Hematopoietic multipotent progenitor cell (in vitro differentiated cells): ENCODE results near the gene SETD2. TPM values are rescaled to one million over a fixed set of nuclear protein-coding genes. Genes with fewer than 3 reads are reported as not detected.
"Not testable (repeated sequence)": the region's sequence is repeated elsewhere in the genome, so short reads cannot be mapped to it uniquely, and the experiment has no call there.

Experiments
- DNase-seq, 3 donors: peaks; one replicate each; pipeline ENCODE4 v3.0.0-alpha.2; 2011 to 2015; ENCODE audit warnings: low read depth in 2 of 3, low spot score in 2 of 3
- total RNA-seq: library from RNA; depleted of rRNA; stranded (reverse); fragments of >200 nt; gene quantifications from one replicate; pipeline ENCODE4 v1.2.3, GENCODE V29; 2012

SETD2 gene
- total RNA-seq, 1 donor, result 24.2 TPM

DNA sequence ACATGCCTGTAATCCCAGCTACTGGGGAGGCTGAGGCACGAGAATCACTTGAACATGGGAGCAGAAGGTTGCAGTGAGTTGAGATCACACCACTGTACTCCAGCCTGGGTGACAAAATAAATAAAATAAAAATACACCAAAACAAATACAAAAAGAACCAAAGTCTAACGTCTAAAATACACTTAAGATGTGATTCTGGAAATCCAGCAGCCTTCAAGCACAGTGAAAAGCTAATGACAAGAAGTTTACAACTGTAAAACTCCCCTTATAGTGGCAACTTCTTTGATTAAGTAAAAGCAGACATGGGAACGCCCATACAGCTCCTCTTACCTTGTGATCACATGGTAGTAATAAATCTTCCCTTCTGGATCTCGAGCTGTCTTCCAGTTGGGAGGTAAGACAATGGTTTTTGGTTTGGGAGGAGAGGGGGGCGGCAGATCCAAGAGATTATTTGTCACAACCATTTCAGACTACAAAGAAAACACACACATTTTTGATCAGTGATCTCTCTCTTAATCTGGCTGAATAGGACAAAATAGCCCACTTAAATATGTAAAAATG lies 121.6 kb downstream of the SETD2 start:
- DNase-seq, result no peak

- no peak for DNase-seq
These were observed 122.8 kb downstream of the SETD2 start for GRCh38 chr3:47041114-47041513.

- not testable (repeated sequence) for DNase-seq
These were observed 126.6 kb downstream of the SETD2 start for GRCh38 chr3:47037302-47037701.

GRCh38 chr3:47036145-47036544 lies 127.8 kb downstream of the SETD2 start:
- DNase-seq, result no peak

- DNase-seq, result no peak
These were observed 128.3 kb downstream of the SETD2 start for GRCh38 chr3:47035645-47036044.

DNA sequence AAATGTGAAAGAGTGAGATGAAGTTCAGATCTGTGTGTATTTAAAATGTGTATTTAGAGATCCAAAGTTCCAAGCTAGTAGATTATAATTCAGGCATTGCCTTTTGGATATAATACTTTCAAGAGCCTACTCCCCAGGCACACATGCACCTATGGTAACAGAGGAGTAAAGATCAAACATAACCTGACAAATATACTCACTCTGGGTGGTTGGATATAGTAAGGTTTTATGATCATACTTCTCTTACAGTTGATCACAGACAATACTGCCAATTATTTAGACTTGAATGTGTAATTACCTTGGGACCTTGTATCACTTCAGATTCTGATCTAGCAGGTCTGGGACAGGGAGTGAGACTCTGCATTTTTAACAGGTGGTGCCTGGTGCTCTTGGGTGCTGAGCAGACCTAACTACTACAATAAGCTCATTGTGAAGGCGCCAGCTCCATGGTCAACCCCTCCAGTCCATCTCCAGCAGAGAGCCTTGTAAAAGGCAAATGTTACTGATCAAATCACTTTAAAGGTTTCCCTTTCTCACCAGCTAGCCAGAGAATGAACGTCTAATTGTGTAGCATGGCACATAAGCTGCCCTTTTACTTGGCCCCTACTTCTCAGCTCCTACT lies 128.9 kb downstream of the SETD2 start:
- DNase-seq, result no peak

DNA sequence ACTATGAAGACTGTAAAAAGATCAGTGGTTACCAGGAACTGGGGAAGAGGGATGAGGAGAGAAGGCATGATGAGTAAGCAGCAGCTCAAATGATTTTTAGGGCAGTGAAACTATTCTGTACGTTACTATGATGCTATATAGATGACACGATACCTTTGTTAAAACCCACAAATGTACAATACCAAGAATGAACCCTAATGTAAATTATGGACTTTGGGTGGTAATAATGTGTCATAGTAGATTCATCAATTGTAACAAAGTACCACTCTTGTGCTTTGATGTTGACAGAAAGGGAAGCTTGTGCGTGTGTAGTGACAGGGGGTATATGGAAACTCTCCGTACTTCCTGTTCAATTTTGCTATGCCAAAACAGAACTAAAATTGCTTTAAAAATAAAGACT lies 132.9 kb downstream of the SETD2 start:
- not testable (repeated sequence) for DNase-seq

DNA sequence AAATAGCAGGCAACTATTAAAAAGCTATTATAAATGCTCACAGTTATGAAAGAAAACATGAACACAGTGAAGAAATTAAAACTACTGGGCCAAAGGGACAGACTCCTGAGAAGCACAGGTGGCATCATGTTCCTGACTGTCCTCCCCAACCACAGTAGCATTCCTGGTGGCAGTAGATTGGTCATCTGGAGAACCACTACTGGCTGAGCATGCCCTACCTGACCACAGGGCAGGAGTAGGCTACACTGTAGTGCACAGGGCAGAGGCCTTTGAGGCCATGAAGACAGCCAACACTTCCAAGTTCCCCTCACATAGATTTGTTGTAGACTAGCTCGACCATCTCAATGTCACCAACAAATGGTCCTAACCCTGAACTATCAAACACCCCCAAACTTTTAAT lies 135.2 kb downstream of the SETD2 start:
- DNase-seq, result no peak

GRCh38 chr3:47028146-47028545 lies 135.8 kb downstream of the SETD2 start:
- no peak for DNase-seq

DNA sequence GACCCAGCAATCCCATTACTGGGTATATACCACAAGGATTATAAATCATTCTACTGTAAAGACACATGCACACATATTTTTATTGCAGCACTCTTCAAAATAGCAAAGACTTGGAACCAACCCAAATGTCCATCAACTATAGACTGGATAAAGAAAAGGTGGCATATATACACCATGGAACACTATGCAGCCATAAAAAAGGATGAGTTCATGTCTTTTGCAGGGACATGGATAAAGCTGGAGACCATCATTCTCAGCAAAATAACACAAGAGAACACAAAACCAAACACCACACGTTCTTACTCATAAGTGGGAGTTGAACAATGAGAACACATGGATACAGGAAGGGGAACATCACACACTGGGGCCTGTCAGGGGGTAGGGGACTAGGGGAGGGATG lies 137.5 kb downstream of the SETD2 start:
- not testable (repeated sequence) for DNase-seq

- no peak for DNase-seq
These were observed 139.0 kb downstream of the SETD2 start for GRCh38 chr3:47024932-47025331.

GRCh38 chr3:47022641-47023071 lies 141.3 kb downstream of the SETD2 start:
- DNase-seq, result no peak

DNA sequence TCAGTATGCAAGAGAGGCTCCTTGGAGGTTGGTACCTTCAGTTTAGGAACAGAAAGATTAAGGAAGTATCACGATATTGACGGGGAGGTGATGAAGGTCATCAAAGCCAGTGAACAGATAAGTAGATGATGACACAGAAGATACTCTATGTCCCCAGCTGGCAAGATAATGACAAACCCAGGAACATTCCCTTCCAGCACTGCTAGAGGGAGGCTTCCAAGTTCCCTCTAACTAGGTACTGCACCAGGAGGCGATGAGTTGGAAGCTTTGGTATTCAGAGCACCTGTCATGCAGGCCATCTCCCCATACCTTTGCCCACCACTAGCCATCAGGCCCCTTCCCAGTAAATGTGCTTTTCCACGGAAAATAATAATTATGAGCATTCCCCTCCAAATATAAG lies 143.6 kb downstream of the SETD2 start:
- DNase-seq, result no peak

GRCh38 chr3:47019201-47019600 lies 144.7 kb downstream of the SETD2 start:
- DNase-seq, result no peak

- no peak for DNase-seq
These were observed 145.7 kb downstream of the SETD2 start for GRCh38 chr3:47018269-47018611.

DNA sequence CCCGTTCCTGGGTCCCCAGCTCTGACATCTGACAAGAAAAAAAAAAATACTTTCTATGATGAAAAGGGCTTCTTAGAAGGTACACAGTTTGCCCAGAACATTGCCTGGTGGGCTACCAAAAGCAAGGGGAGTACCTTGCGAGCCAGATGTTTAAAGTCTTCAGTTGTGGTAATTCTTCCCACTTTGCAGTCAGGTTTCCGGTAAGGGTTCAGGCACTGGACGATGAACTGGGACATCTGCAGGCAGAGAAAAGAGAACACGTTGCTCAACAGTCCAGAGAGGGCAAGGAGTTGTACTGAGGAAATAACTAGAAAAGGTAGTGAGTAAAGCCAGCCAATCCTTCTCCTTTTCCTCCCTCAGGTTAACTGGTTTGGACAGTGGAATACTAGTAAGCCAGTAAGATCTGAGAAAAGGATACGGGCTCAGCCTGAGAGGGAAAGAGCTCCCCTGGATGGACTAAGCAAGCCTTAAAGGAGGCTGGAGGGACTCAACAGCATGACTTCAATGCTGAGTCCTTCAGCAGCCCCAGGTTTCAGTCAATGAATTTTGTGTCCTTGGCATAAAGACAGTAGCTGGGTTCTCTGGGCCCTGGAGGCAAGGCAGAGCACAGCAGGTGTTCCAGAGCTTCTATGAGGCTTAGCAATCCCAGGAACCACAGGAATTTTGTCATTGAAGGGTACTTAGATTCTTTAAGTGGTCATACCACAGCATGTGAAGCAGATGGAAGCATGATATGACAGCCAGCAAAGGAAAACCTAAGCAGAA lies 146.2 kb downstream of the SETD2 start:
- DNase-seq, result no peak

DNA sequence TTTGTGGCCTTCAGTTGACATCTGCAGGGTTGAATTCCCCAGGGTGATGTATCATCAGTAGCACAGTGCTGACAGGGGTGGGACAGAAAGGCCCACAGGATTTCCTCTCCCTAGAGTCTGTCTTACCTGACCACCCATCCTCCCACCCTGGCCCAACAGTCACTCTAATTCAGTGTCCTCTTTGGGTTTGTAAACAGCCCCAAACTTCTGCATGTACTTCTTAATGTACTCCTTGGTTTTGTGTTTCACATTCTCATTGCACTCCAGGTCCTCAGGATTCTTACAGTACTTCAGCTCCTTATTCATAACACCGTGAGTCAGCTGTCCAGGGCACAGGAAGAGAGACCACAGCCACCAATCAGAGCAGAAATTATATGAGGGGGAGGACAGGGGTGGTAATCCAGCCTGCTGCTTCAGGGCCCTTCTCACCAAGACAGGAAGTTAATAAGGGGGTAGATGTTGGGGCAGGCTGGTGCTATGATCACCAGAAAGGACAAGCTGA lies 146.9 kb downstream of the SETD2 start:
- peak in 2 of 3 donors; percentile 81 to 91 for DNase-seq

DNA sequence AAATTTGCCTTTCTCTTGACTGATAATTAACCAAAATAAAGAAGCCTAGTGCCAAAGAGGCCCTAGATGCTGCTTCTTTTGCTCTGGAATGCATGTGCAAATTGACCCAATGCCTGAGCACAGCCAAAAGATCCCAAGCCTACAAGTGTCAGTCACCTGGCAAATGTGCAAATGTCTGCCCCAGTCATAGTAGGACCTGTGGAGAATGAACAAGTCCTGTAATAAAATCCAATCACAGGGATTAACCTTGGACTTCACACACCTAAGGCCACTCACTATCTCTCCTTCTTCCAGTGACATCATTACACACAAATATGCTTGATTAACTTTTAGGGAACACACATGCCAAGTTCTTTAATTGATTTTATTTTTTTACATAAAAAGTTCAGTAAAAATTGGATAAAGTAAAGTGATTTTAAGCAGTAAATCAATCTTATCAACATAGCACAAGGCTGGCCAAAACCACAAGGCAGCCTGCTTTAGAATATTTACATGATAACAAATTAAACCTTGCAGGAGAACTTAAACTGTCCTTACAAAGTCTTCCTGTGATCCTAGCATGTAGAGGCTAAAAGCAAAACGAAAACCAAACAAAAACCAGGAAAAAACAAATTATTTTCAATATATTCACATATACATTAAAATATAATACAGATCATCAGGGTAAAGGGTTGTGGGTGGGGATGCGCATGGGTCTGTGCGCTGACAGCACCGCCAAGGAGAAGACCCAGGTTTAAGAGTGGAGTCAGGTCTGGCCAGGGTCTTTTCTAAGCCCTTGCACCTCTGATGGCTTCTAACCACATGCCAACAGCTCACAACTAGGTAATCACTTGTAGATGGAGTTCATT lies 147.6 kb downstream of the SETD2 start:
- no peak for DNase-seq

- DNase-seq, result no peak
These were observed 148.8 kb downstream of the SETD2 start for GRCh38 chr3:47015151-47015550.

DNA sequence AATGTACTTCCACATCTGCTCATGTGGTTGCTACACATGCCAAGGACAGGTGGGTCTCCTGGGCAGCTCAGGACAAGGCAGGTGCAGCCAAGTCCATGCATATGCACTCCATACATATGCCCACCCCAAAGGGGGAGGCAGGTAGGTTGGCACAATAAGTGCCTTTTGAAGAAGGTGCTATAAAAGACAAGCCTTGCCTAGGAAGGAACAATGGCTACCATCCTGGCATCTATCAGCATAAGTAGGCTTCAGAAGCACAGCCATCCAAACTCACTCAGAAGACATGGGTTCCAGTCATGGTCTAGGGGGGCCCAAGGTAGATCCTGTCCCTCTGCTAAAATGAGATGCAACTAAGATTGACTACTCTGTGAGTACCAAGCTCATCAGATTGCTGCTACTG lies 149.9 kb downstream of the SETD2 start:
- no peak for DNase-seq

DNA sequence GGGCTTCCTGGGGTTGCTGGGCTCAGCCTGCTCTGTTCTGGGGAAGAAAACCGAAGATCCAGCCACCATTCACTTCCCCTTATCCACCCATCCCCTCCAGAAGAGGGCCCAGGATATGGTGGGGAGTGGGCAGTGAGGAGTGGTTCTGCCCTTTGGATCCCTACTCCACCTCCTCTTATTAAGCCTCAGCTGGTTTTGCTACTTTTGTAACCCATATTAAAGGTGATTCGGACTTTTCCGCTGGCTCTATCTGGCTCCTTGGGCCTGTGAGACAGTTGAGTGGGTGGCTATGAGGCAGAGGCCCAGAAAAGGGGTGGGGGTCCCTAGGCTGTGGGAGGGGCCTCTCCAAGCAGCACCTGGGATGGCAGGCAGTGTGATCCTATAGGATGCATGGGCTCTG lies 150.7 kb downstream of the SETD2 start:
- DNase-seq, result no peak
